OCI-LY7 (cell line): ENCODE measurements around the gene BTBD9.

Experiments used
- EZH2phosphoT487 ChIP-seq: fragments of 200-600 bp; sonication (generic); IDR thresholded peaks from 2 replicates; pipeline ENCODE4 v1.6.1; 2018; ENCODE audit warnings: low read depth, borderline replicate concordance, mild to moderate bottlenecking, mixed run types, antibody characterized with exemption, low read length, moderate library complexity, mixed read lengths
- TF ChIP-seq, protein P1 (sequence below): fragments of 200-600 bp; sonication (generic); conservative IDR thresholded peaks from 2 replicates; pipeline ENCODE4 v1.5.1; 2014; ENCODE audit warnings: mild to moderate bottlenecking, antibody characterized with exemption, low read length, moderate library complexity, mixed read lengths

DNA sequence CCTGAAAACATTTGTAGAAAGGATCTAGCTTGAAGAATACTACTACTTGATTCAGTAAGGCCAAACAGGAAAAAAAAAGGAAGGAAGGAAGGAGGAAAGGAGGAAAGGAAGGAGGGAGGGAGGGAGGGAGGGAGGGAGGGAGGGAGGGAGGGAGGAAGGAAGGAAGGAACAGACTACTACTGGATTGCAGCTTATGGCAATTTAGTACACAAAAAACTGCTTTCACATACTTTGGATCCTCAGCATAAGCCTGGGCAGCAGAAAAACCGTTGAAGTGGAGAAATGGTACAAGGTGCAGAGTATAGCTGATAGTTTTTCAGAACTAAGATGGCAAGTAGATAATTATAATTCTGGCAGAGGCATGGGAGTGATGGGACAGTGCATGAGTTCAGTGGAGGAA lies 201.6 kb downstream of the BTBD9 start:
- TF ChIP-seq, protein P1, sequence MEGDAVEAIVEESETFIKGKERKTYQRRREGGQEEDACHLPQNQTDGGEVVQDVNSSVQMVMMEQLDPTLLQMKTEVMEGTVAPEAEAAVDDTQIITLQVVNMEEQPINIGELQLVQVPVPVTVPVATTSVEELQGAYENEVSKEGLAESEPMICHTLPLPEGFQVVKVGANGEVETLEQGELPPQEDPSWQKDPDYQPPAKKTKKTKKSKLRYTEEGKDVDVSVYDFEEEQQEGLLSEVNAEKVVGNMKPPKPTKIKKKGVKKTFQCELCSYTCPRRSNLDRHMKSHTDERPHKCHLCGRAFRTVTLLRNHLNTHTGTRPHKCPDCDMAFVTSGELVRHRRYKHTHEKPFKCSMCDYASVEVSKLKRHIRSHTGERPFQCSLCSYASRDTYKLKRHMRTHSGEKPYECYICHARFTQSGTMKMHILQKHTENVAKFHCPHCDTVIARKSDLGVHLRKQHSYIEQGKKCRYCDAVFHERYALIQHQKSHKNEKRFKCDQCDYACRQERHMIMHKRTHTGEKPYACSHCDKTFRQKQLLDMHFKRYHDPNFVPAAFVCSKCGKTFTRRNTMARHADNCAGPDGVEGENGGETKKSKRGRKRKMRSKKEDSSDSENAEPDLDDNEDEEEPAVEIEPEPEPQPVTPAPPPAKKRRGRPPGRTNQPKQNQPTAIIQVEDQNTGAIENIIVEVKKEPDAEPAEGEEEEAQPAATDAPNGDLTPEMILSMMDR = no peak
- no peak for TF ChIP-seq EZH2phosphoT487
